ENCODE data around the gene KRTAP9-2.
"Not testable (repeated sequence)": the region's sequence is repeated elsewhere in the genome, so short reads cannot be mapped to it uniquely, and the experiment has no call there.

Gene KRTAP9-2

GRCh38 chr17:41232399-41233105 is 6.1 kb downstream of the KRTAP9-2 start, which contains the start of gene KRTAP9-3:
TSS of gene KRTAP9-3 (plus strand) at chr17:41232449. CDS start at chr17:41232502, 53 bp downstream.
- not testable (repeated sequence) for FAIRE-seq; DNase-seq (ENCODE audit: insufficient read length, low spot score)

GRCh38 chr17:41237116-41237515 is 10.7 kb downstream of the KRTAP9-2 start:
- not testable (repeated sequence) for FAIRE-seq; DNase-seq (ENCODE audit: insufficient read length, low spot score)

- not testable (repeated sequence) for DNase-seq (ENCODE audit: insufficient read length, low spot score); FAIRE-seq
Measured at GRCh38 chr17:41237949-41238437, 11.5 kb downstream of the KRTAP9-2 start, which contains the start of gene KRTAP9-8. TSS of gene KRTAP9-8 (plus strand) at chr17:41237999. CDS start at chr17:41238052, 53 bp downstream.

- DNase-seq (ENCODE audit: insufficient read length, low spot score); FAIRE-seq: not testable (repeated sequence)
Measured at GRCh38 chr17:41246995-41247787, 20.7 kb downstream of the KRTAP9-2 start.

- DNase-seq (ENCODE audit: insufficient read length, low spot score); FAIRE-seq: not testable (repeated sequence)
Measured at GRCh38 chr17:41249637-41250240, 23.3 kb downstream of the KRTAP9-2 start, which contains the start of gene KRTAP9-4. TSS of gene KRTAP9-4 (plus strand) at chr17:41249687. CDS start at chr17:41249721, 34 bp downstream.

GRCh38 chr17:41251261-41251660 is 24.8 kb downstream of the KRTAP9-2 start:
- DNase-seq (ENCODE audit: insufficient read length, low spot score) (no peak), FAIRE-seq (no peak)

GRCh38 chr17:41254861-41255260 is 28.4 kb downstream of the KRTAP9-2 start:
- DNase-seq (ENCODE audit: insufficient read length, low spot score) (no peak), FAIRE-seq (no peak)

- peak; percentile 42 for FAIRE-seq
- not testable (repeated sequence) for DNase-seq (ENCODE audit: insufficient read length, low spot score)
Measured at GRCh38 chr17:41255381-41256290, 29.2 kb downstream of the KRTAP9-2 start, which contains the start of gene KRTAP9-9. TSS of gene KRTAP9-9 (plus strand) at chr17:41255384.

- FAIRE-seq (no peak), DNase-seq (ENCODE audit: insufficient read length, low spot score) (no peak)
Measured at GRCh38 chr17:41256291-41256685, 29.8 kb downstream of the KRTAP9-2 start.

- no peak for DNase-seq (ENCODE audit: insufficient read length, low spot score)
- FAIRE-seq, result no peak
Measured at GRCh38 chr17:41258406-41258805, 32.0 kb downstream of the KRTAP9-2 start.

GRCh38 chr17:41263212-41263611 is 36.8 kb downstream of the KRTAP9-2 start:
- no peak for DNase-seq (ENCODE audit: insufficient read length, low spot score)
- FAIRE-seq, result no peak

GRCh38 chr17:41264599-41264998 is 38.2 kb downstream of the KRTAP9-2 start:
- no peak for FAIRE-seq
- DNase-seq (ENCODE audit: insufficient read length, low spot score), result no peak

GRCh38 chr17:41265078-41265477 is 38.6 kb downstream of the KRTAP9-2 start, which contains the start of gene KRTAP9-6:
TSS of gene KRTAP9-6 (plus strand) at chr17:41265378. CDS start at chr17:41265378, 0 bp downstream.
- DNase-seq (ENCODE audit: insufficient read length, low spot score), result no peak
- no peak for FAIRE-seq

- FAIRE-seq, result no peak
- DNase-seq (ENCODE audit: insufficient read length, low spot score), result no peak
Measured at GRCh38 chr17:41267711-41268110, 41.3 kb downstream of the KRTAP9-2 start.

GRCh38 chr17:41271323-41271722 is 44.9 kb downstream of the KRTAP9-2 start:
- DNase-seq (ENCODE audit: insufficient read length, low spot score); FAIRE-seq: not testable (repeated sequence)

- FAIRE-seq (no peak), DNase-seq (ENCODE audit: insufficient read length, low spot score) (no peak)
Measured at GRCh38 chr17:41271858-41272257, 45.4 kb downstream of the KRTAP9-2 start.

- not testable (repeated sequence) for FAIRE-seq; DNase-seq (ENCODE audit: insufficient read length, low spot score)
Measured at GRCh38 chr17:41275648-41276190, 49.3 kb downstream of the KRTAP9-2 start, which contains the start of gene KRTAP9-7. TSS of gene KRTAP9-7 (plus strand) at chr17:41275698. CDS start at chr17:41275698, 0 bp downstream.

All from GM19239 (cell line).